ENCODE measurements around the gene PDK2.

The PDK2 gene

GRCh38 chr17:50120475-50121253 lies 25.5 kb downstream of the PDK2 start:
- DNase-seq: no peak

GRCh38 chr17:50122945-50123344 lies 27.8 kb downstream of the PDK2 start:
- no peak for DNase-seq

- no peak for DNase-seq
Measured at GRCh38 chr17:50123649-50124349, 28.6 kb downstream of the PDK2 start.

- DNase-seq: no peak
Measured at GRCh38 chr17:50125420-50125997, 30.4 kb downstream of the PDK2 start.

GRCh38 chr17:50127697-50128361 lies 32.7 kb downstream of the PDK2 start:
- no peak for DNase-seq

- no peak for DNase-seq
Measured at GRCh38 chr17:50128441-50129352, 33.5 kb downstream of the PDK2 start.

- DNase-seq: no peak
Measured at GRCh38 chr17:50129353-50129727, 34.2 kb downstream of the PDK2 start.

- no peak for DNase-seq
Measured at GRCh38 chr17:50129728-50130558, 34.8 kb downstream of the PDK2 start, which contains the start of gene SAMD14. Gene SAMD14 (minus strand): TSS chr17:50130160. CDS start chr17:50124959, 5,201 bp downstream.

- DNase-seq: no peak
Measured at GRCh38 chr17:50130559-50131305, 35.6 kb downstream of the PDK2 start.

- no peak for DNase-seq
Measured at GRCh38 chr17:50132104-50132794, 37.1 kb downstream of the PDK2 start.

GRCh38 chr17:50133028-50133768 lies 38.0 kb downstream of the PDK2 start:
- DNase-seq: no peak

- DNase-seq: no peak
Measured at GRCh38 chr17:50133769-50134099, 38.6 kb downstream of the PDK2 start.

- DNase-seq: no peak
Measured at GRCh38 chr17:50134206-50135110, 39.3 kb downstream of the PDK2 start.

GRCh38 chr17:50135316-50136095 lies 40.4 kb downstream of the PDK2 start:
- DNase-seq: no peak

- DNase-seq: no peak
Measured at GRCh38 chr17:50136096-50136687, 41.0 kb downstream of the PDK2 start.

GRCh38 chr17:50137042-50137441 lies 41.9 kb downstream of the PDK2 start:
- DNase-seq: no peak

GRCh38 chr17:50139185-50139783 lies 44.1 kb downstream of the PDK2 start:
- no peak for DNase-seq
